Neutrophil (primary cell): ENCODE measurements around the gene R3HDM2.

Source experiments
- H3K27ac ChIP-seq: fragments of 200-600 bp; sonication (generic); 2 replicates; pipeline ENCODE4 v1.5.1; 2016; ENCODE audit warnings: mild to moderate bottlenecking, moderate library complexity
- H3K27me3 ChIP-seq: fragments of 200-600 bp; sonication (generic); 2 replicates; pipeline ENCODE4 v1.6.0; 2016; ENCODE audit warnings: mild to moderate bottlenecking
- H3K36me3 ChIP-seq: fragments of 200-600 bp; sonication (generic); 2 replicates; pipeline ENCODE4 v1.5.1; 2017
- H3K4me1 ChIP-seq, 2 experiments: fragments of 200-600 bp in 1 of 2; sonication (generic) in 1 of 2; 1 replicate in 1 of 2; 2 replicates in 1 of 2; pipeline versions ENCODE4 v1.5.1 to v1.6.1; 2013 to 2016; ENCODE audit warnings: low read depth in 1 of 2, low read length in 1 of 2, mild to moderate bottlenecking in 1 of 2, moderate library complexity in 1 of 2; ENCODE audit not compliant: control insufficient read depth in 1 of 2, insufficient read depth in 1 of 2
- H3K4me3 ChIP-seq, 2 experiments: fragments of 200-600 bp in 1 of 2; sonication (generic) in 1 of 2; 1 replicate in 1 of 2; 2 replicates in 1 of 2; pipeline ENCODE4 v1.5.1; 2013 to 2016; ENCODE audit warnings: low read depth in 1 of 2, low read length in 1 of 2, mild to moderate bottlenecking in 1 of 2, moderate library complexity in 1 of 2
- H3K9me3 ChIP-seq: fragments of 200-600 bp; sonication (generic); 2 replicates; pipeline ENCODE4 v1.5.1; 2016
- TF ChIP-seq, protein P1 (sequence below): fragments of 200-600 bp; sonication (generic); IDR thresholded peaks from 2 replicates; pipeline ENCODE4 v1.5.1; 2016; ENCODE audit warnings: antibody characterized with exemption

The R3HDM2 gene

DNA sequence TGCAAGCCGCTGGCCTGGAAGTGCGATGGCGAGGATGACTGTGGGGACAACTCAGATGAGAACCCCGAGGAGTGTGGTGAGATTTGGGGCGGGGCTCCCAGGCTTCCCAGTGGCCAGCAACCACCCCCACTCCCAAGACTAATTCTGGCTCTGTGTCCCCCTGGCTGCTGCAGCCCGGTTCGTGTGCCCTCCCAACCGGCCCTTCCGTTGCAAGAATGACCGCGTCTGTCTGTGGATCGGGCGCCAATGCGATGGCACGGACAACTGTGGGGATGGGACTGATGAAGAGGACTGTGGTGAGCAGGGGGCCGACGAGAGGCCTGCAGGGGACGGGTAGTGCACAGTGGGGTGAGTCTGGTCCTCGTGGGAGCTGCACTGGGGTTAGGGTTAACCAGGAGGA is 226.4 kb downstream of the R3HDM2 start:
- TF ChIP-seq, protein P1, sequence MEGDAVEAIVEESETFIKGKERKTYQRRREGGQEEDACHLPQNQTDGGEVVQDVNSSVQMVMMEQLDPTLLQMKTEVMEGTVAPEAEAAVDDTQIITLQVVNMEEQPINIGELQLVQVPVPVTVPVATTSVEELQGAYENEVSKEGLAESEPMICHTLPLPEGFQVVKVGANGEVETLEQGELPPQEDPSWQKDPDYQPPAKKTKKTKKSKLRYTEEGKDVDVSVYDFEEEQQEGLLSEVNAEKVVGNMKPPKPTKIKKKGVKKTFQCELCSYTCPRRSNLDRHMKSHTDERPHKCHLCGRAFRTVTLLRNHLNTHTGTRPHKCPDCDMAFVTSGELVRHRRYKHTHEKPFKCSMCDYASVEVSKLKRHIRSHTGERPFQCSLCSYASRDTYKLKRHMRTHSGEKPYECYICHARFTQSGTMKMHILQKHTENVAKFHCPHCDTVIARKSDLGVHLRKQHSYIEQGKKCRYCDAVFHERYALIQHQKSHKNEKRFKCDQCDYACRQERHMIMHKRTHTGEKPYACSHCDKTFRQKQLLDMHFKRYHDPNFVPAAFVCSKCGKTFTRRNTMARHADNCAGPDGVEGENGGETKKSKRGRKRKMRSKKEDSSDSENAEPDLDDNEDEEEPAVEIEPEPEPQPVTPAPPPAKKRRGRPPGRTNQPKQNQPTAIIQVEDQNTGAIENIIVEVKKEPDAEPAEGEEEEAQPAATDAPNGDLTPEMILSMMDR, result no peak
- Histone ChIP-seq H3K36me3 (no peaks in the 10 kb centered on the region), H3K27ac (no peak overlapping the region)

DNA sequence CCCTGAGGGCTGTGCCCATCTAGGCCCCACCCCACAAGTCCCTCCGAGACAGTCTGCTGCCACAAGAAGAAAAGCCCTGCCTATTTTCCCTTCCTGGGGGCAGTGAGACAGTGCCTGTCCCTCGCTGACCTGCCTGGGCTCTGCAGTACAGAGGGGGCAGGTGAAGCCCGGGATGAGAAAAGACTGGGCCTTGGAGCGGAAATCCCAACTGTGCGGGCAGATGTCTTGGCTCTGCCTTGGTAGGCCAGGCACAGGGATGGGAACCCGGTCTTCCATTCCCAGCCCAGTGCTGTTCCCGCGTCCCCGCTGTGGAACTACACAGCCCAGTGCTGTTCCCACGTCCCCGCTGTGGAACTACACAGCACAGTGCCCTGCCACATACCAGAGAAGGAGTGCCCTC is 227.1 kb downstream of the R3HDM2 start:
- Histone ChIP-seq H3K4me1 (no peaks in the 10 kb centered on the region), H3K36me3 (no peaks in the 10 kb centered on the region), H3K27ac (no peak overlapping the region), H3K4me3 (no peak overlapping the region), H3K27me3 (no peaks in the 10 kb centered on the region), H3K9me3 (no peaks in the 10 kb centered on the region)
- TF ChIP-seq, protein P1, result no peak

More for the DNA sequence above, 226.4 kb downstream of the R3HDM2 start:
- Histone ChIP-seq H3K27me3 (no peaks in the 10 kb centered on the region), H3K4me3 (no peak overlapping the region), H3K4me1 (no peaks in the 10 kb centered on the region), H3K9me3 (no peaks in the 10 kb centered on the region)
